Measurements from ENCODE around the gene BCL2L2. TPM values are rescaled to one million over a fixed set of nuclear protein-coding genes. Genes with fewer than 3 reads are reported as not detected.
"Not testable (repeated sequence)": the region's sequence is repeated elsewhere in the genome, so short reads cannot be mapped to it uniquely, and the experiment has no call there.

Gene BCL2L2
- total and polyA plus RNA-seq, 4 donors, result 4.7 to 28.0 (median 12.7) TPM

GRCh38 chr14:23277189-23277588 lies 29.4 kb upstream of the BCL2L2 start (continued):
- TF ChIP-seq REST (IDR thresholded peaks at IDR 0.05), result no peak
- no peak for TF ChIP-seq JUND (IDR thresholded peaks at IDR 0.05)

- not testable (repeated sequence) for H3K27ac ChIP-seq (ENCODE audit: low read depth in 1 of 2, low read length in 2 of 2); H3K9ac ChIP-seq (ENCODE audit: low read depth in 1 of 2, low read length in 2 of 2); DNase-seq (ENCODE audit: low spot score); H3K9me3 ChIP-seq (ENCODE audit: control insufficient read depth in 4 of 4, low read length in 3 of 4); H3K4me3 ChIP-seq (ENCODE audit: low read depth in 1 of 3, low read length in 3 of 3); H3K4me1 ChIP-seq (ENCODE audit: control insufficient read depth in 4 of 4, insufficient read depth in 4 of 4, low read length in 3 of 4); H3K27me3 ChIP-seq (ENCODE audit: control insufficient read depth in 4 of 4, insufficient read depth in 4 of 4, low read length in 3 of 4)
- H3K36me3 ChIP-seq (ENCODE audit: control insufficient read depth in 4 of 4, insufficient read depth in 3 of 4, low read depth in 1 of 4, low read length in 3 of 4), result peaks cover 0 to 13% (median 5%) of the 10 kb centered on the region in 4 donors
- WGBS, result 95% methylated on average over 6 of the region's 6 CpGs
Measured at GRCh38 chr14:23277928-23278327, 28.7 kb upstream of the BCL2L2 start.

GRCh38 chr14:23281247-23281646 lies 25.4 kb upstream of the BCL2L2 start:
- Histone ChIP-seq H3K27ac (ENCODE audit: low read depth in 1 of 2, low read length in 2 of 2) (no peak overlapping the region), H3K36me3 (ENCODE audit: control insufficient read depth in 4 of 4, insufficient read depth in 3 of 4, low read depth in 1 of 4, low read length in 3 of 4) (peaks cover 0 to 6% (median 3%) of the 10 kb centered on the region in 4 donors), H3K4me1 (ENCODE audit: control insufficient read depth in 4 of 4, insufficient read depth in 4 of 4, low read length in 3 of 4) (peaks cover 3 to 10% (median 8%) of the 10 kb centered on the region in 4 donors), H3K9me3 (ENCODE audit: control insufficient read depth in 4 of 4, low read length in 3 of 4) (no peaks in the 10 kb centered on the region), H3K27me3 (ENCODE audit: control insufficient read depth in 4 of 4, insufficient read depth in 4 of 4, low read length in 3 of 4) (no peaks in the 10 kb centered on the region), H3K4me3 (ENCODE audit: low read depth in 1 of 3, low read length in 3 of 3) (no peak overlapping the region), H3K9ac (ENCODE audit: low read depth in 1 of 2, low read length in 2 of 2) (no peak overlapping the region)
- WGBS, result 93% methylated on average over 6 of the region's 6 CpGs
- TF ChIP-seq TAF1 (conservative IDR thresholded peaks at IDR 0.05) (no peak), EGR1 (IDR thresholded peaks at IDR 0.05; ENCODE audit: low read depth in 2 of 2) (no peak), FOXA1 (IDR thresholded peaks at IDR 0.05) (no peak), RAD21 (IDR thresholded peaks at IDR 0.05) (no peak), FOXA2 (IDR thresholded peaks at IDR 0.05) (no peak), JUND (IDR thresholded peaks at IDR 0.05) (no peak), GABPA (IDR thresholded peaks at IDR 0.05 in 1 of 2, conservative IDR thresholded peaks at IDR 0.05 in 1 of 2) (no peak), ZBTB33 (IDR thresholded peaks at IDR 0.05) (no peak), MAX (IDR thresholded peaks at IDR 0.05) (no peak), NR2F2 (IDR thresholded peaks at IDR 0.05) (no peak), CTCF (IDR thresholded peaks at IDR 0.05; ENCODE audit: low read depth, low read length, missing input control) (no peak), SP1 (IDR thresholded peaks at IDR 0.05) (no peak)
- DNase-seq (ENCODE audit: low spot score), result no peak
